ENCODE results near the gene PLA1A.

DNA sequence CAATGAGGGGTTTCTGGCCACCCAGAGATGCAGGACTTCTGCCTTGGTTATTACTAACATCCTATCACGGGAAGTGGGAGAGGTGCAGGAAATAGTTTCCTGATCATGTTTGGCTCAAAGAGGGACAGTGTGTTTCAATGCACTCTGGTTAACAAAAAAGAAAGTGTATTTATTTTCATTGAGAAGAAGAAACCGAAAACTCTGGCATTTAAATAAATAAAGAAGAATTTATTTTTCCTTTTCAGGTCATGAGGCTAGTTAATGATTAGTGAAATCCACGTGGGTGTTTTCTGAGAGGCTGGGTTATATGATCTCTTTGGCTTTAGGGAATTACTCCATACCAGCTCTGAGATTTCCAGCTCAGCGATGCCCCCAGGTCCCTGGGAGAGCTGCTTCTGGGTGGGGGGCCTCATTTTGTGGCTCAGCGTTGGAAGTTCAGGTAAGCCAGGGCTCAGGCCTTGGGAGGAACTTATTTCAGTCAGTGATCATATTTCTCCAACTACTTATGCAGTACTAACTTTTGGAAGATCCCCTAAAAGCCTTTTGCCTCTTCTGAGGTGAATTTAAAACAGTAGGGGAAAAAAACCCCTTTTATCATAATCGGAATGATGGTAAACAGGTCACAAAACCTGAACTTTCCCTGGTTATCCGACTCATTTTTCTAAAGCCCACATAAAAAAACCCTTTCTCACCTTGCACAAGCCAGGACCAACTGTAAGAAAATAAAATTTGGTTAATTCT, at the start of gene PLA1A:
- TF ChIP-seq POLR2A (IDR thresholded peaks at IDR 0.05; ENCODE audit: low read depth, low read length) = no peak
- TF ChIP-seq, protein P1, sequence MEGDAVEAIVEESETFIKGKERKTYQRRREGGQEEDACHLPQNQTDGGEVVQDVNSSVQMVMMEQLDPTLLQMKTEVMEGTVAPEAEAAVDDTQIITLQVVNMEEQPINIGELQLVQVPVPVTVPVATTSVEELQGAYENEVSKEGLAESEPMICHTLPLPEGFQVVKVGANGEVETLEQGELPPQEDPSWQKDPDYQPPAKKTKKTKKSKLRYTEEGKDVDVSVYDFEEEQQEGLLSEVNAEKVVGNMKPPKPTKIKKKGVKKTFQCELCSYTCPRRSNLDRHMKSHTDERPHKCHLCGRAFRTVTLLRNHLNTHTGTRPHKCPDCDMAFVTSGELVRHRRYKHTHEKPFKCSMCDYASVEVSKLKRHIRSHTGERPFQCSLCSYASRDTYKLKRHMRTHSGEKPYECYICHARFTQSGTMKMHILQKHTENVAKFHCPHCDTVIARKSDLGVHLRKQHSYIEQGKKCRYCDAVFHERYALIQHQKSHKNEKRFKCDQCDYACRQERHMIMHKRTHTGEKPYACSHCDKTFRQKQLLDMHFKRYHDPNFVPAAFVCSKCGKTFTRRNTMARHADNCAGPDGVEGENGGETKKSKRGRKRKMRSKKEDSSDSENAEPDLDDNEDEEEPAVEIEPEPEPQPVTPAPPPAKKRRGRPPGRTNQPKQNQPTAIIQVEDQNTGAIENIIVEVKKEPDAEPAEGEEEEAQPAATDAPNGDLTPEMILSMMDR (IDR thresholded peaks at IDR 0.05; ENCODE audit: extremely low read depth in 1 of 2, insufficient read depth in 1 of 2, low read depth in 1 of 2, low read length in 2 of 2) = no peak
- no peak for TF ChIP-seq JUN (IDR thresholded peaks at IDR 0.05; ENCODE audit: borderline replicate concordance, insufficient read depth, insufficient read length, low read depth)
- no peak for TF ChIP-seq MAX (IDR thresholded peaks at IDR 0.05; ENCODE audit: insufficient read depth, insufficient read length)
- TF ChIP-seq EZH2 (IDR thresholded peaks at IDR 0.05; ENCODE audit: borderline replicate concordance, low read depth, low read length, severe bottlenecking) = no peak
- TF ChIP-seq GATA2 (IDR thresholded peaks at IDR 0.05; ENCODE audit: insufficient read depth, insufficient read length, low read depth, low read length) = no peak

All from endothelial cell of umbilical vein (primary cell).